Measurements from ENCODE around the gene GATA3. TPM values are rescaled to one million over a fixed set of nuclear protein-coding genes. Genes with fewer than 3 reads are reported as not detected.

The GATA3 gene
- total and polyA plus RNA-seq, 2 experiments from 2014 or later = not detected

- H3K79me2 ChIP-seq (ENCODE audit: insufficient read depth) = no peaks in the 10 kb centered on the region
- no peaks in the 10 kb centered on the region for H4K20me1 ChIP-seq (ENCODE audit: insufficient read depth)
- peaks cover 95% of the 10 kb centered on the region for H3K27me3 ChIP-seq (replicated peaks; ENCODE audit: insufficient read depth)
- no peaks in the 10 kb centered on the region for H3K4me1 ChIP-seq (ENCODE audit: insufficient read depth)
- no peaks in the 10 kb centered on the region for H3K9me2 ChIP-seq (ENCODE audit: insufficient read depth)
- no peak overlapping the region for H3K4me3 ChIP-seq
- no peak overlapping the region for H2AFZ ChIP-seq
- TF ChIP-seq EZH2phosphoT487 (IDR thresholded peaks at IDR 0.05; ENCODE audit: insufficient read depth, low read depth) (no peak), EZH2 (IDR thresholded peaks at IDR 0.05; ENCODE audit: insufficient read depth, poor library complexity, severe bottlenecking) (no peak)
- no peaks in the 10 kb centered on the region for H3K9me3 ChIP-seq (ENCODE audit: low read depth)
- no peak overlapping the region for H3K9ac ChIP-seq
- in situ Hi-C loops (cut with MboI) = no loop called here
- H3F3A ChIP-seq (ENCODE audit: insufficient read depth) = no peaks in the 10 kb centered on the region
- DNase-seq = no peak
- 25% methylated on average over 10 of the region's 10 CpGs for WGBS, 2 experiments (ENCODE audit: low coverage in 1 of 2, low lambda C conversion rate in 2 of 2, missing lambda C conversion rate in 2 of 2)
- H3K36me3 ChIP-seq (ENCODE audit: low read depth) = no peaks in the 10 kb centered on the region
- H3K27ac ChIP-seq = no peak overlapping the region
- no peak overlapping the region for H3K4me2 ChIP-seq (ENCODE audit: unreplicated experiment)
These were observed 13.1 kb upstream of the GATA3 start for GRCh38 chr10:8041284-8041991.

DNA sequence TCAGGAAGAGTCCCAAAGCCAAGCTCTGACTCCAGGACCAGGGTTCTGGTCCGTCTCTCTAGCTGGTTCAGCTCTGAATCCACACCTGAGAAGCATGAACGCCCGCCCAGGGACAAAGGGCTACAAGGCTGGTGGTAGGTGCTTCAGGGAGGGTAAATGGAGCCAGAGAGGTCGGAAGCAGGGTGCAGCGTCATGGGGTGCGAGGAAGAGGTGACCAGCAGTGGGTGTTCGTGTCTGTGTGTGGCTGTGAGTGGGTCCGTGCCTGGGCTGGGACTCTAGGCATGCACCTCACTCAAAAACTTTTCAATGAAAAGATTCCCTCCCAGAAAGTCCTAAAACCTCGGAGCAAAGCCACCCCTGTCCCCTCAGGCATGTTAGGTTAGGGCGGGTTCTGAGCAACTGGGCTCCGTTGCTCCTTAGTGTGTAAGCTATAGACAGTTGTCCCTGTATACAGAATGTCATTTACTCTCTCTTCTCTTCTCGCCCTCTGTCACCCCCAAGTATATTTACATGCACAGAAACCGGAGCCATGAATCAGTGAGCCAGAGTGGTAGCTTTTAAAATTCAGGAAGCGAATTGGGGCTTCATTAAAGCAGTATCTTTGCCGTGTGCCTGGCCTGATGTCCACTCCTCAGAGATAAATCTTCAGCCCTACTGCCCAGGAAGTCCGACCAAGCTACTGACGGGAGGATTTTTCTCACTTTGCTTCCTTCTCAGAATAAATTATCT is 12.3 kb upstream of the GATA3 start:
- in situ Hi-C loops (cut with MboI) = no loop called here
- 17 to 20% methylated on average over 17 of the region's 17 CpGs for WGBS, 2 experiments (ENCODE audit: low coverage in 1 of 2, low lambda C conversion rate in 2 of 2, missing lambda C conversion rate in 2 of 2)

GRCh38 chr10:8042721-8043568 is 11.5 kb upstream of the GATA3 start:
- Histone ChIP-seq H3K9me3 (ENCODE audit: low read depth) (no peaks in the 10 kb centered on the region), H3K9ac (no peak overlapping the region), H3K4me3 (no peak overlapping the region), H3K9me2 (ENCODE audit: insufficient read depth) (no peaks in the 10 kb centered on the region), H4K20me1 (ENCODE audit: insufficient read depth) (no peaks in the 10 kb centered on the region), H3K4me1 (ENCODE audit: insufficient read depth) (no peaks in the 10 kb centered on the region), H3F3A (ENCODE audit: insufficient read depth) (no peaks in the 10 kb centered on the region), H3K79me2 (ENCODE audit: insufficient read depth) (no peaks in the 10 kb centered on the region), H3K4me2 (ENCODE audit: unreplicated experiment) (no peak overlapping the region), H3K27ac (no peak overlapping the region), H2AFZ (no peak overlapping the region), H3K27me3 (replicated peaks; ENCODE audit: insufficient read depth) (peaks cover 97% of the 10 kb centered on the region), H3K36me3 (ENCODE audit: low read depth) (no peaks in the 10 kb centered on the region)
- 3 to 4% methylated on average over 18 to 34 of the region's 35 CpGs for WGBS, 2 experiments (ENCODE audit: low coverage in 1 of 2, low lambda C conversion rate in 2 of 2, missing lambda C conversion rate in 2 of 2)
- no peak for DNase-seq
- TF ChIP-seq EZH2phosphoT487 (IDR thresholded peaks at IDR 0.05; ENCODE audit: insufficient read depth, low read depth) (peak; percentile 79; the same call in 1 of the 2 replicates), EZH2 (IDR thresholded peaks at IDR 0.05; ENCODE audit: insufficient read depth, poor library complexity, severe bottlenecking) (peak; percentile 93)
- in situ Hi-C loops (cut with MboI) = no loop called here

More for the DNA sequence above, 12.3 kb upstream of the GATA3 start:
- H3K4me3 ChIP-seq = no peak overlapping the region
- H3K36me3 ChIP-seq (ENCODE audit: low read depth) = no peaks in the 10 kb centered on the region
- no peaks in the 10 kb centered on the region for H3F3A ChIP-seq (ENCODE audit: insufficient read depth)
- no peaks in the 10 kb centered on the region for H3K4me1 ChIP-seq (ENCODE audit: insufficient read depth)
- no peaks in the 10 kb centered on the region for H3K79me2 ChIP-seq (ENCODE audit: insufficient read depth)
- H3K27ac ChIP-seq = no peak overlapping the region
- H3K9ac ChIP-seq = no peak overlapping the region
- no peak overlapping the region for H3K4me2 ChIP-seq (ENCODE audit: unreplicated experiment)
- H4K20me1 ChIP-seq (ENCODE audit: insufficient read depth) = no peaks in the 10 kb centered on the region
- TF ChIP-seq EZH2 (IDR thresholded peaks at IDR 0.05; ENCODE audit: insufficient read depth, poor library complexity, severe bottlenecking) (no peak), EZH2phosphoT487 (IDR thresholded peaks at IDR 0.05; ENCODE audit: insufficient read depth, low read depth) (no peak)
- H2AFZ ChIP-seq = no peak overlapping the region
- no peaks in the 10 kb centered on the region for H3K9me3 ChIP-seq (ENCODE audit: low read depth)
- DNase-seq = no peak
- H3K27me3 ChIP-seq (replicated peaks; ENCODE audit: insufficient read depth) = peaks cover 95% of the 10 kb centered on the region
- no peaks in the 10 kb centered on the region for H3K9me2 ChIP-seq (ENCODE audit: insufficient read depth)

GRCh38 chr10:8043569-8044306 is 10.8 kb upstream of the GATA3 start:
- peaks cover 95% of the 10 kb centered on the region for H3K27me3 ChIP-seq (replicated peaks; ENCODE audit: insufficient read depth)
- no peak overlapping the region for H2AFZ ChIP-seq
- H3K36me3 ChIP-seq (ENCODE audit: low read depth) = no peaks in the 10 kb centered on the region
- no peaks in the 10 kb centered on the region for H3F3A ChIP-seq (ENCODE audit: insufficient read depth)
- in situ Hi-C loops (cut with MboI) = no loop called here
- no peak for DNase-seq
- H3K9ac ChIP-seq = no peak overlapping the region
- H3K27ac ChIP-seq = no peak overlapping the region
- no peaks in the 10 kb centered on the region for H3K9me3 ChIP-seq (ENCODE audit: low read depth)
- no peak overlapping the region for H3K4me2 ChIP-seq (ENCODE audit: unreplicated experiment)
- H4K20me1 ChIP-seq (ENCODE audit: insufficient read depth) = no peaks in the 10 kb centered on the region
- no peaks in the 10 kb centered on the region for H3K79me2 ChIP-seq (ENCODE audit: insufficient read depth)
- H3K9me2 ChIP-seq (ENCODE audit: insufficient read depth) = no peaks in the 10 kb centered on the region
- WGBS, 2 experiments (ENCODE audit: low coverage in 1 of 2, low lambda C conversion rate in 2 of 2, missing lambda C conversion rate in 2 of 2) = 7 to 10% methylated on average over 29 of the region's 31 CpGs
- no peaks in the 10 kb centered on the region for H3K4me1 ChIP-seq (ENCODE audit: insufficient read depth)
- H3K4me3 ChIP-seq = no peak overlapping the region
- TF ChIP-seq EZH2phosphoT487 (IDR thresholded peaks at IDR 0.05; ENCODE audit: insufficient read depth, low read depth) = no peak; the same call in 1 of the 2 replicates
- no peak for TF ChIP-seq EZH2 (IDR thresholded peaks at IDR 0.05; ENCODE audit: insufficient read depth, poor library complexity, severe bottlenecking)

Measured in GM23248 (cell line).